Small intestine (tissue), 7 donors: ENCODE data around the gene ZBTB11. TPM values are rescaled to one million over a fixed set of nuclear protein-coding genes. Genes with fewer than 3 reads are reported as not detected.
"Not testable (repeated sequence)": the region's sequence is repeated elsewhere in the genome, so short reads cannot be mapped to it uniquely, and the experiment has no call there.

Source experiments
- DNase-seq, 2 donors: peaks; one replicate each; pipeline versions ENCODE4 v3.0.0 to v3.0.0-alpha.2; 2013
- FAIRE-seq: peaks from 2 replicates; lab custom pipeline; 2012; peaks lifted over from hg19 to GRCh38; lab: Jason Lieb, UNC
- H3K27ac ChIP-seq, 3 donors: one replicate each; pipeline ENCODE4 v1.5.1; 2013; ENCODE audit warnings: low read length in 2 of 3, mild to moderate bottlenecking in 2 of 3, control low read depth in 1 of 3, inconsistent platforms in 1 of 3, low read depth in 1 of 3, moderate library complexity in 1 of 3
- H3K27me3 ChIP-seq, 3 donors: one replicate each; pipeline ENCODE4 v1.6.1; 2013; ENCODE audit warnings: low read length in 3 of 3, inconsistent platforms in 1 of 3; ENCODE audit not compliant: control insufficient read depth in 3 of 3, insufficient read depth in 3 of 3
- H3K36me3 ChIP-seq, 3 donors: one replicate each; pipeline ENCODE4 v1.6.1; 2013; ENCODE audit warnings: low read length in 3 of 3, inconsistent platforms in 1 of 3, low read depth in 1 of 3, mild to moderate bottlenecking in 1 of 3, moderate library complexity in 1 of 3; ENCODE audit not compliant: control insufficient read depth in 3 of 3, insufficient read depth in 2 of 3
- H3K4me1 ChIP-seq, 3 donors: one replicate each; pipeline ENCODE4 v1.6.1; 2013; ENCODE audit warnings: low read length in 2 of 3, inconsistent platforms in 1 of 3, low read depth in 1 of 3, mild to moderate bottlenecking in 1 of 3, moderate library complexity in 1 of 3; ENCODE audit not compliant: control insufficient read depth in 3 of 3, insufficient read depth in 2 of 3
- H3K4me3 ChIP-seq, 3 donors: one replicate each; pipeline ENCODE4 v1.5.1; 2013; ENCODE audit warnings: low read length in 3 of 3, control low read depth in 1 of 3, inconsistent platforms in 1 of 3, low read depth in 1 of 3, mild to moderate bottlenecking in 1 of 3, moderate library complexity in 1 of 3
- H3K9me3 ChIP-seq, 2 donors: one replicate each; pipeline ENCODE4 v1.6.1; 2013; ENCODE audit warnings: low read depth in 1 of 2, low read length in 1 of 2; ENCODE audit not compliant: control insufficient read depth in 2 of 2, insufficient read depth in 1 of 2
- WGBS, 3 donors: extraction: QIAGEN DNeasy Blood & Tissue Kit; methylation state at CpG; one replicate each; pipeline ENCODE4 v1.1.7; 2013; 5-methylcytosine and 5-hydroxymethylcytosine counted together
- polyA plus RNA-seq, 4 donors: library from polyadenylated mRNA; stranded (reverse) in 3 of 4; unstranded in 1 of 4; fragments of 200-250 nt in 3 of 4; fragments of 120-200 nt in 1 of 4; gene quantifications; one replicate each; pipeline versions ENCODE4 v1.2.1 to v1.2.3, GENCODE V29; 2013
- donor health status: healthy with polysubstance abuse.
- donor health status: control.
- donor health status: control.
- donor health status: Bipolar disorder and iron deficiency.
- donor health status: healthy.

The ZBTB11 gene
- polyA plus RNA-seq, 4 donors = 5.4 to 17.6 (median 6.3) TPM

DNA sequence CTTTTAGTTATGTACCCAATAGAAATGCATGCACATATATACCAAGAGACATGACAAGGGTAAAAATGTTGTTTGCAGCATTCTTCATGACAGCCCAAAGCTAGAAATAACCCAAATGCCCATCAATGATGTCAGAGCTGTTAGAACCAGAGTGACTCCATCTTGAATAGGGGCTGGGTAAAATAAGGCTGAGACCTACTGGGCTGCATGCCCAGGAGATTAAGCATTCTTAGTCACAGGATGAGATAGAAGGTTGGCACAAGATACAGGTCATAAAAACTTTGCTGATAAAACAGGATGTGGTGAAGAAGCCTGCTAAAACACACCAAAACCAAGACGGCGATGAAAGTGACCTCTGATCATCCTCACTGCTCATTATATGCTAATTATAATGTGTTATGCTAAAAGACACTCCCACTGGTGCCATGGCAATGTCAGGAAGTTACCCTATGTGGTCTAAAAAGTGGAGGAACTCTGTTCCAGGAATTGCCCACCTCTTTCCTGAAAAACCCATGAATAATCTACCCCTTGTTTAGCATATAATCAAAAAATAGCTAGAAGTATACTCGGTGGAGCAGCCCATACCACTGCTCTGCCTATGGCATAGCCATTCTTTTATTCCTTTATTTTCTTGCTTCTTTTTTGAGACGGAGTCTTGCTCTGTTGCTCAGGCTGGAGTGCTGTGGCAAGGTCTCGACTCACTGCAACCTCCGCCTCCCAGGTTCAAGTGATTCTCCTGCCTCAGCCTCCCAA, 32.9 kb downstream of the ZBTB11 start:
- no peaks in the 10 kb centered on the region for H3K27me3 ChIP-seq
- DNase-seq (peak in 1 of 2 donors; percentile 44), FAIRE-seq (no peak)
- 52 to 69% (median 57%) methylated on average over 6 of the region's 6 CpGs for WGBS, 3 donors
- H3K4me3 ChIP-seq = no peak overlapping the region
- no peak overlapping the region for H3K27ac ChIP-seq
- H3K4me1 ChIP-seq = peaks cover 0 to 2% (median 0%) of the 10 kb centered on the region in 3 donors
- H3K9me3 ChIP-seq = peaks cover 0 to 6% of the 10 kb centered on the region in 2 donors
- peaks cover 4 to 13% (median 4%) of the 10 kb centered on the region in 3 donors for H3K36me3 ChIP-seq

DNA sequence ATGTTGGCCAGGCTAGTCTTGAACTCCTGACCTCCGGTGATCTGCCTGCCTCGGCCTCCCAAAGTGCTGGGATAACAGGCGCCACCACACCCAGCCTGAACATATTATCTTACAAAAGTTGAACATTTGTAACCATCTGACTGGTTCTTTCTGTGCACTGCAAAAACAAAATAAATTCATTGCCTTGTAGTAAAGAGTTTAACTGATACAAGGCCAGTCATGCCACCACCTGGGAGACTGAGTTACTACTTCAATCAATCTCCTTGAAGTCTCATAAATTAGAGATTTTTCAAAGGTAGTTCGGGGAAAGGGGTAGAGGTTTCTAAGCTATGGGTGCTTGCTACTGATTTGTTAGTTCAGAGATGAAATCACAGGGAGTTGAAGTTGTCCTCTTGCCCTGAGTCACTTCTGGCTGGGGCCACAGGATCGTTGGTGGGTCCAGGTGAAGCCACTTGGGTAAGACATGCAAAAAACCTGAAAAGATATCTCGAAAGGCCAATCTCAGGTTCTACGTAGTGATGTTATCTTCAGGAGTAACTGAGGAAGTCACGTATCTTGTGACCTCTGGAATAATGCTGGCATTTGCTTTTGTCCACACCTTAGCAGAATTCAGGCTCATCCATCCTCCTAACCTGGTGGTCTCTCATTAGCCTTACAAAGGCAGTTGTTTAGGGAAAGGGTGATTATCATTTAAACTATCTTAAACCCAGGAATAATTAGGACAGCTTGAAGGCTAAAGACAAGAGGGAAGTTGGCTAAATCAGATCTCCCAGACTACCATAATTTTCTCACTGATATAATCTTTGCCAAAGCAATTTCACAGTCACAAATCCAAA, 33.7 kb downstream of the ZBTB11 start:
- WGBS, 3 donors = 78 to 89% (median 85%) methylated on average over 8 of the region's 8 CpGs
- Histone ChIP-seq H3K4me3 (no peak overlapping the region), H3K27ac (no peak overlapping the region), H3K4me1 (peaks cover 0 to 2% (median 0%) of the 10 kb centered on the region in 3 donors), H3K9me3 (no peaks in the 10 kb centered on the region), H3K36me3 (peaks cover 0 to 6% (median 0%) of the 10 kb centered on the region in 3 donors), H3K27me3 (no peaks in the 10 kb centered on the region)
- no peak for FAIRE-seq
- no peak for DNase-seq

DNA sequence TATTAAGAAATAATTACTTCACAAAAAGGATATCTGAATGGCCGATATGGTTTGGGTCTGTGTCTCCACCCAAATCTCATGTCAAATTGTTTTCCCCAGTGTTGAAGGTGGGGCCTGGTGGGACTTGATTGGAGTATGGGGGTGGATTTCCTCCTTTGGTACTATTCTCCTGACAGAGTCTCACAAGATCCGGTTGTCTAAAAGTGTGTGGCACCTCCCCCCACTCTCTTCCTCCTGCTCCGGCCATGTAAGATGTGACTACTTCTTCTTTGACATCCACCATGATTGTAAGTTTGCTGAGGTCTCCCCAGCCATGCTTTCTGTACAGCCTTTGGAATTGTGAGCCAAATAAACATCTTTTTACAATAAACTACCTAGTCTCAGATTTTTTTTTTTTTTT, 34.5 kb downstream of the ZBTB11 start:
- Histone ChIP-seq H3K27me3 (no peaks in the 10 kb centered on the region), H3K27ac (no peak overlapping the region), H3K4me1 (peaks cover 0 to 2% (median 0%) of the 10 kb centered on the region in 3 donors), H3K4me3 (no peak overlapping the region), H3K36me3 (peaks cover 0 to 2% (median 0%) of the 10 kb centered on the region in 3 donors), H3K9me3 (no peaks in the 10 kb centered on the region)
- no peak for DNase-seq
- no peak for FAIRE-seq
- WGBS, 3 donors = 91 to 94% (median 93%) methylated on average over 3 of the region's 3 CpGs

DNA sequence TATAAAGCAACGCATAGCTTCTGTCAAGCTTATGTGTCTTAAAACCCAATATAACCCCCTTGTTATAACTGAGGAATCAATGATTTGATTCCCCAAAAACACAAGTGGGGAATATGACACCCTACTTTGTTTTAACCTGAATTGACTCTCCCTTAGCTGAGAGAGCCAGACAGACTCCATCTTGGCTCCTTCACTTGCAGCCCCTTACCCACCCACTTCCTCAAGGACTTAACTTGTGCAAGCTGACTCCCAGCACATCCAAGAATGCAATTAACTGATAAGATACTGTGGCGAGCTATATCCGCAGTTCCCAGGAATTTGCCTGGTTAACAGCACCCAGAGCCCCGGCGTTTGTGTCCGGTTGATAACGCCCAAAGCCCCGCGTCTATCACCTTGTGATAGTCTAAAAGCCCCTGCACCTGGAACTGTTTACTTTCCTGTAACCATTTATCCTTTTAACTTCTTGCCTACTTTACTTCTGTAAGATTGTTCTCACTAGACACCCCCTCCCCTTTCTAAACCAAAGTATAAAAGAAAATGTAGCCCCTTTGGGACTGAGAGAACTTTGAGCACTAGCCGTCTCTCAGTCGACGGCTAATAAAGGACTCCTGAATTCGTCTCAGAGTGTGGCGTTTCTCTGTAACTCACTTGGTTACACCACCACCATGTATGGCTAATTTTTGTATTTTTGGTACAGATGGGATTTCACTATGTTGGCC, 35.4 kb downstream of the ZBTB11 start:
- not testable (repeated sequence) for H3K27me3 ChIP-seq, FAIRE-seq, H3K9me3 ChIP-seq, DNase-seq, H3K27ac ChIP-seq, H3K36me3 ChIP-seq, H3K4me3 ChIP-seq, H3K4me1 ChIP-seq
- WGBS, 3 donors = 43 to 58% (median 58%) methylated on average over 14 of the region's 14 CpGs

GRCh38 chr3:101640256-101640655, 36.7 kb downstream of the ZBTB11 start:
- Histone ChIP-seq H3K4me3 (no peak overlapping the region), H3K36me3 (no peaks in the 10 kb centered on the region), H3K9me3 (no peaks in the 10 kb centered on the region), H3K27ac (no peak overlapping the region), H3K4me1 (peaks cover 0 to 2% (median 0%) of the 10 kb centered on the region in 3 donors), H3K27me3 (no peaks in the 10 kb centered on the region)
- WGBS, 3 donors = 95 to 98% (median 96%) methylated on average over 10 of the region's 10 CpGs
- DNase-seq (no peak), FAIRE-seq (no peak)

DNA sequence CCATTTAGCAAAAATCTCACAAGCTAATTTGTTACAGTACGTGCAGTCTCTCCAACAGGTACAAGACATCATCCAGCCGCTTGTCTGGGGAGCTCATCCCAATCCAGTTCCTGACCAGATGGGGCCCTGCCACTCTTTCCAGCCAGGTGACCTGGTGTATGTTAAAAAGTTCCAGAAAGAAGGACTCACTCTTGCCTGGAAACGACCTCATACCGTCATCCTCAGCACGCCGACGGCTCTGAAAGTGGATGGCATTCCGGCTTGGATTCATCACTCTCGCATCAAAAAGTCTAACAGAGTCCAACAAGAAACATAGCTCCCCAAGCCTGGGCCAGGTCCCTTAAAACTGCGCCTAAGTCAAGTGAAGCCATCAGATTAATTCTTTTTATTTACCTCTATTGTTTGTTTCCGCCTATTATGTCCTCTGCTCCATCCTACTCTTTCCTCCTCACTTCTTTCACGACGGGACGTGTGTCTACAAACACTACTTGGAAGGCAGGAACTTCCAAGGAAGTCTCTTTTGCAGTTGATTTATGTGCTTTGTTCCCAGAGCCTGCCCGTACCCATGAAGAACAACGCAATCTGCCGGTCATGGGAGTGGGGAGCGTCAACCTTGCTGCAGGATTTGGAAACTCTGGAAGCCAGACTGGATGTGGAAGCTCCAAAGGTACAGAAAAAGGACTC, 37.5 kb downstream of the ZBTB11 start:
- no peak overlapping the region for H3K27ac ChIP-seq
- FAIRE-seq (no peak), DNase-seq (no peak)
- no peaks in the 10 kb centered on the region for H3K36me3 ChIP-seq
- H3K4me1 ChIP-seq = peaks cover 0 to 2% (median 0%) of the 10 kb centered on the region in 3 donors
- 83 to 91% (median 86%) methylated on average over 18 of the region's 18 CpGs for WGBS, 3 donors
- no peaks in the 10 kb centered on the region for H3K27me3 ChIP-seq
- no peak overlapping the region for H3K4me3 ChIP-seq
- no peaks in the 10 kb centered on the region for H3K9me3 ChIP-seq

DNA sequence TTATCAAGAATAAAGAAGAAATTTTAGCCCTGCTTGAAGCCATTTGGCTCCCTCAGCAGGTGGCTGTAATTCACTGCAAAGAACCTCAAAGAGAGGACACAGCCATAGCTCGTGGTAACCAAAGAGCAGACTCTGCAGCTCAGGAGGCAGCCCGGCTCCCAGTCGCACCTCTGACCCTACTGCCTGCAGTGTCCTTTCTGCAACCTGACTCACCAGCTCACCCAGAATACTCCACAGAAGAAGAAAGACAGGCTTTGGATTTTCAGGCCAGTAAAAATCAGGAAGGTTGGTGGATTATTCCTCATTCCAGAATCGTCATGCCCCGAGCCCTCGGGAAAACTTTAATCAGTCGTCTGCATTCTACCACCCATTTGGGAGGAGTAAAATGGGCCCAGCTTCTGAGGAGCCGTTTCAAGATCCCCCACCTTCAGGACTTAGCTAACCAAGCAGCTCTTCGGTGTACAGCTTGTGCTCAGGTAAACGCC, 38.6 kb downstream of the ZBTB11 start:
- Histone ChIP-seq H3K4me3 (no peak overlapping the region), H3K4me1 (no peaks in the 10 kb centered on the region), H3K27ac (no peak overlapping the region), H3K9me3 (no peaks in the 10 kb centered on the region), H3K36me3 (no peaks in the 10 kb centered on the region), H3K27me3 (no peaks in the 10 kb centered on the region)
- FAIRE-seq = no peak
- WGBS, 3 donors = 81 to 82% (median 81%) methylated on average over 10 of the region's 10 CpGs
- DNase-seq = no peak
